ENCODE measurements around the gene CHST6.
"Not testable (repeated sequence)": the region's sequence is repeated elsewhere in the genome, so short reads cannot be mapped to it uniquely, and the experiment has no call there.

CHST6 gene

GRCh38 chr16:75475420-75475847, 19.8 kb downstream of the CHST6 start:
- DNase-seq: no peak

GRCh38 chr16:75472908-75473877, 22.0 kb downstream of the CHST6 start:
- DNase-seq: no peak

- peak in 1 of 2 experiments; percentile 56 for DNase-seq
Observed at GRCh38 chr16:75471723-75472633, 23.3 kb downstream of the CHST6 start.

- no peak for DNase-seq
Observed at GRCh38 chr16:75466760-75467159, 28.5 kb downstream of the CHST6 start.

GRCh38 chr16:75464122-75464918, 30.9 kb downstream of the CHST6 start, which contains the start of gene TMEM170A:
TMEM170A (minus strand) TSS chr16:75464689; CDS start chr16:75464600, 89 bp downstream.
- peak; percentile 90 to 97 for DNase-seq

GRCh38 chr16:75463389-75464121, 31.7 kb downstream of the CHST6 start:
- DNase-seq: peak in 1 of 2 experiments; percentile 31

GRCh38 chr16:75462806-75463205, 32.4 kb downstream of the CHST6 start:
- DNase-seq: no peak

- no peak for DNase-seq
Observed at GRCh38 chr16:75461575-75461974, 33.7 kb downstream of the CHST6 start.

- no peak for DNase-seq
Observed at GRCh38 chr16:75460446-75460845, 34.8 kb downstream of the CHST6 start.

GRCh38 chr16:75459691-75460090, 35.5 kb downstream of the CHST6 start:
- no peak for DNase-seq

GRCh38 chr16:75458439-75458838, 36.8 kb downstream of the CHST6 start:
- DNase-seq: no peak

GRCh38 chr16:75458029-75458428, 37.2 kb downstream of the CHST6 start:
- no peak for DNase-seq

GRCh38 chr16:75457485-75458021, 37.7 kb downstream of the CHST6 start:
- DNase-seq: no peak

GRCh38 chr16:75456971-75457370, 38.3 kb downstream of the CHST6 start:
- no peak for DNase-seq

GRCh38 chr16:75456486-75456885, 38.8 kb downstream of the CHST6 start:
- DNase-seq: not testable (repeated sequence)

- no peak for DNase-seq
Observed at GRCh38 chr16:75455677-75456076, 39.6 kb downstream of the CHST6 start.

GRCh38 chr16:75452464-75453190, 42.6 kb downstream of the CHST6 start:
- DNase-seq: no peak

GRCh38 chr16:75446416-75446815, 48.8 kb downstream of the CHST6 start:
- DNase-seq: no peak

- no peak for DNase-seq
Observed at GRCh38 chr16:75445298-75445697, 49.9 kb downstream of the CHST6 start.

GRCh38 chr16:75443298-75443697, 51.9 kb downstream of the CHST6 start:
- no peak for DNase-seq
